Omental fat pad (tissue), 4 donors: Measurements from ENCODE around the gene MCM9. TPM values are rescaled to one million over a fixed set of nuclear protein-coding genes. Genes with fewer than 3 reads are reported as not detected.

ENCODE experiments used
- ATAC-seq: fragments of 150-250 bp; one replicate; pipeline ENCODE4 v1.9.1; 2016; ENCODE audit warnings: mild to moderate bottlenecking, moderate library complexity; ENCODE audit not compliant: low FRiP score
- DNase-seq: peaks from one replicate; pipeline ENCODE4 v3.0.0-alpha.2; 2019; ENCODE audit warnings: low spot score
- total RNA-seq, 4 donors: library from RNA; depleted of rRNA; stranded (reverse); fragments of >200 nt; gene quantifications; one replicate each; pipeline ENCODE4 v1.1.0, GENCODE V29; 2016
- TF ChIP-seq, protein P1 (sequence below), 3 donors: fragments of 450-650 bp; IDR thresholded peaks; one replicate each; pipeline ENCODE4 v1.5.1; 2016 to 2017; ENCODE audit warnings: antibody characterized with exemption in 3 of 3, mild to moderate bottlenecking in 3 of 3, moderate library complexity in 2 of 3

Gene MCM9
- total RNA-seq, 4 donors from 2014 or later = 12.2 to 25.9 (median 14.3) TPM

DNA sequence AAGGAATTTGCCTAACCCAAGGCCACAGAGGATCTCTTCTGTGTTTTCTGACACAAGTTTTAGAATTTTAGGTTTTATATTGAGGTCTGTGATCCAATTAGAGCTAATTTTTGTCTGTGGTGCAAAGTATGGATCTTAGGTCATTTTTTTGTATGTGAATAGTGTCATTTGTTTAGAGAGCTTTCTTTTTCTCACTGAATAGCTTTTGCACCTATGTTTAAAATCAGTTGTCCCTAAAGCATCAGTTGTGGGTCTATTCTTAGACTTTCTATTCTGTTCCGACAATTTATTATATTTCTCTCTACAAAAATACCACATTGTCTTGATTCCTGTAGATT, 341 bp upstream of the MCM9 start:
- no peak for DNase-seq
- ATAC-seq = no peak

DNA sequence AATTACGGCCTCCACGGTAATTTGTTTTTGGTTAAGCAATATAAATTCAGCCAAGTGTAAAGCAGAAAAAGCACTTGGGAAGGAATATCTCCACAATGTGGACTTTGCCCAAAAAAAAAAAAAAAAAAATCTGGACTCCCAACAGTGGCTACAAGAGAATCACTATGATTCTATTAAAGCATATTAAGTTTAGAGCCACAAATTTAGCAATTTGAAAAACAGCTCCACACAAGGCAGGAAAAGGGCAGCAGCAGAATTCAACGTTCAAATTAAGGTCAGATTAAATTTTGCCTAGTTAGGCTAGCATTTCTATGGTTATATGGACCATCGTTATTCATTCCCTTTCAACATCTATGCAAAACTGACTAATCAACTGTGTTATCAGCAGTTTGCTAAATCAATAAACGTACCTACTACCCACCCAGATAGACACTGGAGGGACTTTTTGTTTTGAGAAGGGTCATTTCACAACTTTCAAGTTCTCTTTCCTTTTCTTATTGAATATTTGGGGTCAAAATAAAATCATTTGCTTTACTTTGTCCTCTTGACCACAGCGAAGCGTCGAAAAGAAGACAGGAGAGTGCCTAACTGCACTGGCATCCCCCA, 1.0 kb downstream of the MCM9 start:
- TF ChIP-seq, protein P1, sequence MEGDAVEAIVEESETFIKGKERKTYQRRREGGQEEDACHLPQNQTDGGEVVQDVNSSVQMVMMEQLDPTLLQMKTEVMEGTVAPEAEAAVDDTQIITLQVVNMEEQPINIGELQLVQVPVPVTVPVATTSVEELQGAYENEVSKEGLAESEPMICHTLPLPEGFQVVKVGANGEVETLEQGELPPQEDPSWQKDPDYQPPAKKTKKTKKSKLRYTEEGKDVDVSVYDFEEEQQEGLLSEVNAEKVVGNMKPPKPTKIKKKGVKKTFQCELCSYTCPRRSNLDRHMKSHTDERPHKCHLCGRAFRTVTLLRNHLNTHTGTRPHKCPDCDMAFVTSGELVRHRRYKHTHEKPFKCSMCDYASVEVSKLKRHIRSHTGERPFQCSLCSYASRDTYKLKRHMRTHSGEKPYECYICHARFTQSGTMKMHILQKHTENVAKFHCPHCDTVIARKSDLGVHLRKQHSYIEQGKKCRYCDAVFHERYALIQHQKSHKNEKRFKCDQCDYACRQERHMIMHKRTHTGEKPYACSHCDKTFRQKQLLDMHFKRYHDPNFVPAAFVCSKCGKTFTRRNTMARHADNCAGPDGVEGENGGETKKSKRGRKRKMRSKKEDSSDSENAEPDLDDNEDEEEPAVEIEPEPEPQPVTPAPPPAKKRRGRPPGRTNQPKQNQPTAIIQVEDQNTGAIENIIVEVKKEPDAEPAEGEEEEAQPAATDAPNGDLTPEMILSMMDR (IDR thresholded peaks at IDR 0.05) = no peak
- ATAC-seq (no peak), DNase-seq (no peak)

More for the DNA sequence above, 341 bp upstream of the MCM9 start:
- TF ChIP-seq, protein P1 (IDR thresholded peaks at IDR 0.05) = no peak

DNA sequence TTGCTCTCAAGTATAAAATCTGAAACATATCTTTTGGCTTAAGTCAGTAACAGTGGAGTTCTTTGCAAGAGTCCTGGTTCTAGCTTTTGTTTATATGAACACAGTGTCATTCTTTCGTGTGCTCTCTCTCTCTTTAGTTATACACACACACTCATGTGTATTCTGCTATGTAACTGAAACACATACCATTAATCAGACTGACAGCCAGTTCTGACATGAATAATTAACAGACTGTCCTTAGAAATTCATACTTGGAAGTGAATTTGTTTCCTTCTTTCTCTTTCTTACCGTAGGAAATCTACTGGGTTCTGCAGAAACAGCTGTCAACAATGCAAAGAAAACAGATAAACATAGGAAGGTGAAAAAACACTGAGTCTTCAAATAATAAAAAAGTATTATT, 2.5 kb downstream of the MCM9 start:
- TF ChIP-seq, protein P1 (IDR thresholded peaks at IDR 0.05) = no peak
- ATAC-seq = no peak

DNA sequence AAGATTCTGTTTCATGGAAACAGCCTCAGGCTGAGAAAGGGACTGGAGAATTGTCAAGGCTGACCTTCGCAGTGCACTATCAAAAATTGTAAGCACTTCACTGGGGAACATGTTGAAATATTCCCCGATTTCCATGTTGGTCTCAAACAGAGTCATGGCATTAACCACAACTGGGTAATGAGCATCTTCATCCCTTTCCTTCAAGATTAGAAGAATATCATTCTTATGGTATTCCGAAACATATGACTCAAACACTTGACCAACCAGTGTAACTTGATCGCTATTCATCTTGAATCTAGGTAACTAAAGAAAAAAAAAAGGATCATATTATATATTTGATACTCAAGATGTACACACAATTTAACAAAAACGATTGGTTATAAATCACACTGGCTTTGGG, 3.5 kb downstream of the MCM9 start:
- TF ChIP-seq, protein P1 (IDR thresholded peaks at IDR 0.05) = no peak
- no peak for ATAC-seq
- DNase-seq = no peak

More for the DNA sequence above, 2.5 kb downstream of the MCM9 start:
- DNase-seq = no peak

DNA sequence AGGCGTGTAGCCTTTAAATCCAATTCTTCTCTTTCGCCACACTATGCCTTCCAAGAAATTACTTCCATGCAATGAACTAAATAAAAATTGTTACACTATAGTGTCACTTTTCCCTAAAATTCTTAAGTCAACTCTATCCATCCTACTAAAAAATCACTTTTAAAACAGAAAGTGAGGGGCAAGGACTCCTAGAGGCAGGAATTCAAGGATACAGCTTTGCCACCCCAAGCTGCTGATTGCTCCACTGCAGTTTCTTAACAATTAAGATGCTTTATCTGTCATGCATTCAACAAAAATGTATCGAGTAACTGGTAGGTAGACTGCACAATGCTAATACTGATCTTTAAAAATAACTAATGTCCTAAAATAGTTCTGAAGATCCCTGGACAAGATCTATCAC, 4.3 kb downstream of the MCM9 start:
- ATAC-seq (no peak), DNase-seq (no peak)
- TF ChIP-seq, protein P1 (IDR thresholded peaks at IDR 0.05) = no peak

DNA sequence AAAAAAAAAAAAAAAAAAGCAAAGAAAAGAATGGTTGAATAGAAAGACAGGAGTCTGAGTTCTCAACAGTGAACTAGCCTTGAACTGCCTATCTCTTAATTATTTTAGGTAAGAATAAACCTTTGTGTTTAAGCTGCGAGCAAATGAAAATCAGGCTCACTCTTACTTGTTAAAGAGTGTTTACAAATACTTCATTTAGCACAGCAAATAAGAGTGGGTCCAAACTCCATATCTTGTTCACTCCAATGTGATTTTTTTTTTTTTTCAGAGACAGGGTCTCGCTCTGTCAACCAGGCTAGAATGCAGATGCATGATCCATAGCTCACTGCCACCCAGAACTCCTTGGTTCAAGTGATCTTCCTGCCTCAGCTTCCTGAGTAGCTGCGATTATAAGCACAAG, 11.9 kb downstream of the MCM9 start:
- ATAC-seq (no peak), DNase-seq (no peak)
- TF ChIP-seq, protein P1 (IDR thresholded peaks at IDR 0.05) = no peak

DNA sequence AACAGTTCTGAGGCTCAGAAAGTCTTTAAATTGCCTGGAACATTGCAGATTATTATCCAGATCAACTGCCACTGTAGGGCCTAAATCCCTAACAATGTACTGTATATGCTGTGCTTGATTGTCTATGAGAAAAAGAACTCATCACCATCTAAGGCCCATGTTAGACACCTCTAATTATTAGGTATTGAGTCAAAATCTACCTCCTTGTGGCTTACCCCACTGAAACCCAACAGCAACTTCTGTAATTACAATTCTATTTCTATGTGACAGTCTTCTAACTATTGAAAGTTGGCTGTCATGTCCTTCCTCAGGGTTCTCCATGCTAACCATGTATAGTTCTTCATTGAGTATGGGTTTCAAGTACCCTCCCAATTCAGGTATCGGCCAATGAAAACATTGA, 13.9 kb downstream of the MCM9 start:
- ATAC-seq (no peak), DNase-seq (no peak)
- TF ChIP-seq, protein P1 (IDR thresholded peaks at IDR 0.05) = no peak
